Colonic mucosa (tissue), 2 donors: ENCODE results near the gene MRPL45. TPM values are rescaled to one million over a fixed set of nuclear protein-coding genes. Genes with fewer than 3 reads are reported as not detected.

Source experiments
- total RNA-seq, 2 donors: library from RNA; stranded (reverse); fragmentation: NEBNext Ultra II Directional in 1 of 2; extraction: Animal tissue kit (Norgen Biotek cat#: 25700) in 1 of 2; gene quantifications; one replicate each; pipeline ENCODE4 v1.2.1, GENCODE V29; 2021
- donor health status: DM: no; HTN: no; CAD: no.
- donor health status: DM: no; HTN: no; CAD: no.

The MRPL45 gene
- total RNA-seq, 2 donors from 2014 or later, result 34.1 to 42.4 TPM

Other genes starting within 250 kb of the MRPL45 start
- gene TBC1D3C, start 228.5 kb upstream of the MRPL45 start, total RNA-seq, result not detected
- not detected for gene TBC1D3E, start 169.2 kb upstream of the MRPL45 start, total RNA-seq
- not detected for gene TBC1D3, start 104.6 kb upstream of the MRPL45 start, total RNA-seq
- under 1 TPM; 0.03 to 0.12 TPM for gene GPR179, start 46.8 kb downstream of the MRPL45 start, total RNA-seq
- 10 to 100 TPM; 11.4 to 15.3 TPM for gene SOCS7, start 54.7 kb downstream of the MRPL45 start, total RNA-seq
- 10 to 100 TPM in 1 of 2 donors, 1 to 10 TPM in 1; 4.0 to 14.1 TPM for gene ARHGAP23, start 131.3 kb downstream of the MRPL45 start, total RNA-seq